ENCODE data around the gene DCAF7. TPM values are rescaled to one million over a fixed set of nuclear protein-coding genes. Genes with fewer than 3 reads are reported as not detected.

Gene DCAF7
- total and polyA plus RNA-seq, 2 donors from 2014 or later = 19.9 to 81.0 TPM

- Histone ChIP-seq H3K27me3 (ENCODE audit: control insufficient read depth, insufficient read depth, low read length) (no peaks in the 10 kb centered on the region), H3K27ac (ENCODE audit: low read depth in 2 of 2, low read length in 2 of 2) (no peak overlapping the region), H3K9ac (ENCODE audit: low read length in 3 of 3) (peak overlapping the region in 2 of 3 donors; percentile 12 to 63), H3K4me3 (ENCODE audit: low read length in 3 of 3) (peak overlapping the region in 1 of 3 donors; percentile 8), H3K4me1 (ENCODE audit: control insufficient read depth in 2 of 3, insufficient read depth in 2 of 3, low read depth in 1 of 3, low read length in 3 of 3) (peaks cover 0 to 24% (median 14%) of the 10 kb centered on the region in 3 donors), H3K36me3 (ENCODE audit: control insufficient read depth in 2 of 3, insufficient read depth in 3 of 3, low read length in 3 of 3) (no peaks in the 10 kb centered on the region), H3K9me3 (ENCODE audit: control insufficient read depth in 2 of 3, insufficient read depth in 1 of 3, low read length in 3 of 3) (no peaks in the 10 kb centered on the region)
- intact Hi-C loops (cut with DNase I) = no loop called here
- TF ChIP-seq CTCF (IDR thresholded peaks at IDR 0.05; ENCODE audit: borderline replicate concordance, extremely low read depth, insufficient read depth) = no peak
- no peak for DNase-seq
- no peak for FAIRE-seq
Observed at GRCh38 chr17:63626551-63627180, 76.4 kb downstream of the DCAF7 start.

- FAIRE-seq (no peak), DNase-seq (no peak)
- no peaks in the 10 kb centered on the region for H3K27me3 ChIP-seq (ENCODE audit: control insufficient read depth, insufficient read depth, low read length)
- intact Hi-C loops (cut with DNase I) = no loop called here
- H3K36me3 ChIP-seq (ENCODE audit: control insufficient read depth in 2 of 3, insufficient read depth in 3 of 3, low read length in 3 of 3) = peaks cover 0 to 6% (median 0%) of the 10 kb centered on the region in 3 donors
- TF ChIP-seq CTCF (IDR thresholded peaks at IDR 0.05; ENCODE audit: borderline replicate concordance, extremely low read depth, insufficient read depth) = no peak
- no peak overlapping the region for H3K9ac ChIP-seq (ENCODE audit: low read length in 3 of 3)
- H3K27ac ChIP-seq (ENCODE audit: low read depth in 2 of 2, low read length in 2 of 2) = no peak overlapping the region
- no peaks in the 10 kb centered on the region for H3K9me3 ChIP-seq (ENCODE audit: control insufficient read depth in 2 of 3, insufficient read depth in 1 of 3, low read length in 3 of 3)
- H3K4me1 ChIP-seq (ENCODE audit: control insufficient read depth in 2 of 3, insufficient read depth in 2 of 3, low read depth in 1 of 3, low read length in 3 of 3) = peaks cover 0 to 29% (median 14%) of the 10 kb centered on the region in 3 donors
- H3K4me3 ChIP-seq (ENCODE audit: low read length in 3 of 3) = no peak overlapping the region
Observed at GRCh38 chr17:63629627-63630026, 79.3 kb downstream of the DCAF7 start.

GRCh38 chr17:63631062-63631461 is 80.8 kb downstream of the DCAF7 start:
- Histone ChIP-seq H3K27me3 (ENCODE audit: control insufficient read depth, insufficient read depth, low read length) (no peaks in the 10 kb centered on the region), H3K36me3 (ENCODE audit: control insufficient read depth in 2 of 3, insufficient read depth in 3 of 3, low read length in 3 of 3) (peaks cover 0 to 6% (median 2%) of the 10 kb centered on the region in 3 donors), H3K4me3 (ENCODE audit: low read length in 3 of 3) (no peak overlapping the region), H3K9me3 (ENCODE audit: control insufficient read depth in 2 of 3, insufficient read depth in 1 of 3, low read length in 3 of 3) (no peaks in the 10 kb centered on the region), H3K4me1 (ENCODE audit: control insufficient read depth in 2 of 3, insufficient read depth in 2 of 3, low read depth in 1 of 3, low read length in 3 of 3) (peaks cover 0 to 17% (median 13%) of the 10 kb centered on the region in 3 donors), H3K9ac (ENCODE audit: low read length in 3 of 3) (no peak overlapping the region), H3K27ac (ENCODE audit: low read depth in 2 of 2, low read length in 2 of 2) (no peak overlapping the region)
- no peak for TF ChIP-seq CTCF (IDR thresholded peaks at IDR 0.05; ENCODE audit: borderline replicate concordance, extremely low read depth, insufficient read depth)
- DNase-seq (no peak), FAIRE-seq (no peak)
- intact Hi-C loops (cut with DNase I) = no loop called here

All from kidney (tissue), 14 donors.